ENCODE results near the gene UBL5.

GRCh38 chr19:9806803-9807202 lies 20.9 kb upstream of the UBL5 start:
- TF ChIP-seq CTCF (IDR thresholded peaks at IDR 0.05), result no peak
- TF ChIP-seq POLR2A (IDR thresholded peaks at IDR 0.05), result no peak
